Endothelial cell (in vitro differentiated cells): ENCODE data around the gene GTF2F2. TPM values are rescaled to one million over a fixed set of nuclear protein-coding genes. Genes with fewer than 3 reads are reported as not detected.

Experiments
- DNase-seq: peaks from one replicate; pipeline ENCODE4 v3.0.0; 2021; ENCODE audit warnings: low spot score
- H3K27ac Mint-ChIP-seq: one replicate; pipeline ENCODE4 v1.8.0; 2021; ENCODE audit warnings: mixed read lengths, inconsistent platforms; ENCODE audit not compliant: unreplicated experiment
- H3K27me3 Mint-ChIP-seq: one replicate; pipeline ENCODE4 v1.8.0; 2021; ENCODE audit warnings: mild to moderate bottlenecking, moderate library complexity, mixed read lengths, inconsistent platforms; ENCODE audit not compliant: unreplicated experiment
- H3K36me3 Mint-ChIP-seq: one replicate; pipeline ENCODE4 v1.8.0; 2021; ENCODE audit warnings: mild to moderate bottlenecking, low read depth, mixed read lengths, inconsistent platforms; ENCODE audit not compliant: unreplicated experiment
- H3K4me1 Mint-ChIP-seq: one replicate; pipeline ENCODE4 v1.8.0; 2021; ENCODE audit warnings: mild to moderate bottlenecking, mixed read lengths, inconsistent platforms; ENCODE audit not compliant: unreplicated experiment
- H3K4me3 Mint-ChIP-seq: one replicate; pipeline ENCODE4 v1.8.0; 2021; ENCODE audit warnings: mild to moderate bottlenecking, mixed read lengths, inconsistent platforms; ENCODE audit not compliant: unreplicated experiment
- H3K9me3 Mint-ChIP-seq: one replicate; pipeline ENCODE4 v1.8.0; 2021; ENCODE audit warnings: mixed read lengths, inconsistent platforms; ENCODE audit not compliant: unreplicated experiment
- long read RNA-seq: library from polyadenylated mRNA; unstranded; transcript quantifications from one replicate; pipeline ENCODE4 v2.0.0, GENCODE V29; 2020; ENCODE audit not compliant: unreplicated experiment
- total RNA-seq: library from RNA; stranded (reverse); fragmentation: NEBNext Ultra II Directional; extraction: Animal tissue kit (Norgen Biotek cat#: 25700); gene quantifications from one replicate; pipeline ENCODE4 v1.2.1, GENCODE V29; 2021; ENCODE audit not compliant: unreplicated experiment
- TF ChIP-seq, protein P1 (sequence below): fragments of 200-600 bp; sonication (generic); IDR thresholded peaks from one replicate; pipeline ENCODE4 v1.5.0; 2021; ENCODE audit warnings: antibody characterized with exemption; ENCODE audit not compliant: unreplicated experiment

Gene GTF2F2, protein sequence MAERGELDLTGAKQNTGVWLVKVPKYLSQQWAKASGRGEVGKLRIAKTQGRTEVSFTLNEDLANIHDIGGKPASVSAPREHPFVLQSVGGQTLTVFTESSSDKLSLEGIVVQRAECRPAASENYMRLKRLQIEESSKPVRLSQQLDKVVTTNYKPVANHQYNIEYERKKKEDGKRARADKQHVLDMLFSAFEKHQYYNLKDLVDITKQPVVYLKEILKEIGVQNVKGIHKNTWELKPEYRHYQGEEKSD
- total RNA-seq, result 13.6 TPM
- long read RNA-seq, transcript GTF2F2-201 (8 exons, 2,239 nt), result major isoform, 17 of 23 reads
- long read RNA-seq, partial matches to known transcripts, result 4 of 23 reads
- long read RNA-seq, other reads (novel, unspliced or antisense), result 2 of 23 reads

DNA sequence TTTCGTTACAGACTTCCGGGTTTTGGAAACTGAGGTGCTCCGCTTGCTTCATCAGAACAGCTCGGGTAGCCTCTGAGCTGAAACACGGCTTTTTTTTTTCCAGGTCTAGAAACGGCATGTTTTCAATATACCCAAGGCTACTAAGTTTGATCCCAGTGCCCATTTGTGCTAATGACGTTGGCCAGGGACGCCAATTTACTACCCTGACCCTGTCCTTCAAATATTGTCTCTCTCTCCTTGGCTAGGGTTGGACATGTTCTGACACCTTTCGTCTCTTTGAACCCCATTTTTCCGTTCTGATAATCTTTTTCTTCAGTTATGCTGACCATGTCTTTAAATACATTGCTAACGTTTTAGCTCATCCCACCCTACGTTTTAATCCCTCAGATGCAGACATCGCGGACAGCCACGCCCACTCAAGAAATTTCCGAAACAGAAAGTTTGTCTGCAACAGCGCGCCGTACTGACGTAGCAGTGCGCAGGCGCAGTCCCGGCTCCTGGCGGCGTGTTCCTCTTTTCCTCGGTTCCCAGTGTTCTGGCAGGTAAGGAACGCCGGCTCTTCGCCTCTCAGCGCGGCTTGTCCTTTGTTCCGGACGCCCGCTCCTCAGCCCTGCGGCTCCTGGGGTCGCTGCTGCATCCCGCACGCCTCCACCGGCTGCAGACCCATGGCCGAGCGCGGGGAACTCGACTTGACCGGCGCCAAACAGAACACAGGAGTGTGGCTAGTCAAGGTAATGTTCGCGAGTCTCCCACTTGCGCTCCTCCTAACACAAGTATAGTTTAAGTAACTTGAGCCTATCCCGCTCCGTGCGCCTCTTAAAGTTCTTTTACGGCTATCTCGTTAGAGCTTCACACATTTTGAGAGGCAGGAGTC is at the start of gene GTF2F2:
Gene GTF2F2 (plus strand): TSS at position 520 of the 874 bp plus-strand sequence. CDS start 146 bp downstream, at position 666.
- TF ChIP-seq, protein P1, sequence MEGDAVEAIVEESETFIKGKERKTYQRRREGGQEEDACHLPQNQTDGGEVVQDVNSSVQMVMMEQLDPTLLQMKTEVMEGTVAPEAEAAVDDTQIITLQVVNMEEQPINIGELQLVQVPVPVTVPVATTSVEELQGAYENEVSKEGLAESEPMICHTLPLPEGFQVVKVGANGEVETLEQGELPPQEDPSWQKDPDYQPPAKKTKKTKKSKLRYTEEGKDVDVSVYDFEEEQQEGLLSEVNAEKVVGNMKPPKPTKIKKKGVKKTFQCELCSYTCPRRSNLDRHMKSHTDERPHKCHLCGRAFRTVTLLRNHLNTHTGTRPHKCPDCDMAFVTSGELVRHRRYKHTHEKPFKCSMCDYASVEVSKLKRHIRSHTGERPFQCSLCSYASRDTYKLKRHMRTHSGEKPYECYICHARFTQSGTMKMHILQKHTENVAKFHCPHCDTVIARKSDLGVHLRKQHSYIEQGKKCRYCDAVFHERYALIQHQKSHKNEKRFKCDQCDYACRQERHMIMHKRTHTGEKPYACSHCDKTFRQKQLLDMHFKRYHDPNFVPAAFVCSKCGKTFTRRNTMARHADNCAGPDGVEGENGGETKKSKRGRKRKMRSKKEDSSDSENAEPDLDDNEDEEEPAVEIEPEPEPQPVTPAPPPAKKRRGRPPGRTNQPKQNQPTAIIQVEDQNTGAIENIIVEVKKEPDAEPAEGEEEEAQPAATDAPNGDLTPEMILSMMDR, result no peak
- DNase-seq, result peak; percentile 86
- Mint-ChIP-seq H3K4me3 (no peak within 1 kb of the TSS), H3K36me3 (no peaks in the 10 kb centered on the region), H3K27me3 (no peaks in the 10 kb centered on the region), H3K4me1 (no peaks in the 10 kb centered on the region), H3K9me3 (no peaks in the 10 kb centered on the region), H3K27ac (no peak within 1 kb of the TSS)

DNA sequence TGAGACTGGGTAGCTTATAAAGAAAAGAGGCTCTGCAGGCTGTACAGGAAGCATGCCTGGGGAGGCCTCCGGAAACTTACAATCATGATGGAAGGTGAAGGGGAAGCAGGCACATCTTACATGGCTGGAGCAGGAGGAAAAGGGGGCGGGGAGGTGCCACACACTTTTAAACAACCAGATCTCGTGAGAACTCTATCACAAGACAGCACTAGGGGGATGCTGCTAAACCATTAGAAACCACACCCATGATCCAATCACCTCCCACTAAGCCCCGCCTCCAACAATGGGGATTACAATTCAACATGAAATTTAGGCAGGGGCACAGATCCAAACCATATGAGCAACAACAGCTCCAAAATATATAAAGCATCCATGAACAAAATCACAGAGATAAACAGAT is 46.5 kb upstream of the GTF2F2 start:
- no peak for DNase-seq

DNA sequence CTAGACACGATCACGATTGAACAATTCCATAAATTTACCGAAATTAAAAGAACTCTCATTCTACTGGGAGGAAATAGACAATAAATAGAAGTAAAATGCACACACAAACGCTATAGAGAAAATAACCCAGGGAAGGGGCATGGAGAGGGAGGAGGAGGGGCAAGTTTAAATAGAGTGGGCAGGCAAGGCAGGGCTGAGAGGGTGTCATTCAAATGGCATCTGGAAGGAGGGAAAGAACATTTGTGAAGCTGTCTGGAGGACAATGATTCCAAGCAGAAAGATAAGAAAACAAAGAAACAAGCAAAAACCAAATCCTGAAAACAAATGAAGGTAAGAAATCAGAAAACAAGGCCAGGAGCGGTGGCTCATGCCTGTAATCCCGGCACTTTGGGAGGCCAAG is 45.6 kb upstream of the GTF2F2 start:
- Mint-ChIP-seq H3K4me3 (no peak overlapping the region), H3K27ac (no peak overlapping the region), H3K4me1 (peaks cover 4% of the 10 kb centered on the region), H3K9me3 (no peaks in the 10 kb centered on the region), H3K36me3 (no peaks in the 10 kb centered on the region), H3K27me3 (peaks cover 2% of the 10 kb centered on the region)
- TF ChIP-seq, protein P1, result no peak
- DNase-seq, result no peak

More for the DNA sequence above, 46.5 kb upstream of the GTF2F2 start:
- Mint-ChIP-seq H3K4me3 (no peak overlapping the region), H3K27ac (no peak overlapping the region), H3K27me3 (peaks cover 2% of the 10 kb centered on the region), H3K4me1 (peaks cover 4% of the 10 kb centered on the region), H3K9me3 (no peaks in the 10 kb centered on the region), H3K36me3 (no peaks in the 10 kb centered on the region)
- TF ChIP-seq, protein P1, result no peak

DNA sequence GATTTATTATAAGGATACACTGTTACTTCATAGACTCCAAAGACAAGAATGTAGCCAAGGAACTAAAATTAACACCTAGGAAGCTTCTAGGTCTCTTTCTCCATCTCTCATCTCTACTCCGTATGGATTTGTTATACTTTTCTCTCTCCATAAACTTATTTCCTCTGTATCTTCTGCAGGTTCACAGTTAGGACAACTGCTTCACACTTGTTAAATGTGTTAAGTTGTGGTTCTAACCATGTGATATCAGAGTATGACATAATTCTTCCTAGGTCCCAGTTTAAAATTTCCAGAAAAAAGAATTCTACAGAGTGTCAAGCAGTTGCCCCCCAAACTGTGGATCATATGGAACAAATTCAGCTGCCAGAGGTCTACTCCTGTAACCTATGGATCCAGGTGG is 42.3 kb upstream of the GTF2F2 start:
- no peaks in the 10 kb centered on the region for H3K9me3 Mint-ChIP-seq
- DNase-seq, result no peak
- peaks cover 4% of the 10 kb centered on the region for H3K4me1 Mint-ChIP-seq
- TF ChIP-seq, protein P1, result no peak
- H3K27ac Mint-ChIP-seq, result no peak overlapping the region
- H3K36me3 Mint-ChIP-seq, result no peaks in the 10 kb centered on the region
- no peak overlapping the region for H3K4me3 Mint-ChIP-seq
- H3K27me3 Mint-ChIP-seq, result no peaks in the 10 kb centered on the region

DNA sequence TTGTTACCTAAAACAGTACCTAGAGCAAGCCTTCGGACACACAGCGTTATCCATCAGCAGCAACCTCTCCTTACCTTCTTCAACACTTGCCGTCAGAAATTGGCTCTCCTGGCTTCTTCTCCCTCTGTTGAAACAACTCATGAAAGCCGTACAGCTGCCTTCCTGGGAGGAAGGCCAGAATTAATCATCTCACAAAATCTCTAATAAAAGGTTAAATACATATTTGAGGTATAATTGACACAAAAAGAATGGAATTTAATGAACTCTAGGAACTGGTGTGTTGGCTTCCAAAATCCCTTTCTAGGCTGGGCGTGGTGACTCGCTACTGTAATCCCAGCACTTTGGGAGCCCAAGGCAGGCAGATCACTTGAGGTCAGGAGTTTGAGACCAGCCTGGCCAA is 37.3 kb upstream of the GTF2F2 start:
- Mint-ChIP-seq H3K4me3 (no peak overlapping the region), H3K27me3 (no peaks in the 10 kb centered on the region), H3K27ac (no peak overlapping the region), H3K4me1 (no peaks in the 10 kb centered on the region), H3K9me3 (no peaks in the 10 kb centered on the region), H3K36me3 (no peaks in the 10 kb centered on the region)
- TF ChIP-seq, protein P1, result no peak
- no peak for DNase-seq
